ENCODE results near the gene SLC22A23.

DNA sequence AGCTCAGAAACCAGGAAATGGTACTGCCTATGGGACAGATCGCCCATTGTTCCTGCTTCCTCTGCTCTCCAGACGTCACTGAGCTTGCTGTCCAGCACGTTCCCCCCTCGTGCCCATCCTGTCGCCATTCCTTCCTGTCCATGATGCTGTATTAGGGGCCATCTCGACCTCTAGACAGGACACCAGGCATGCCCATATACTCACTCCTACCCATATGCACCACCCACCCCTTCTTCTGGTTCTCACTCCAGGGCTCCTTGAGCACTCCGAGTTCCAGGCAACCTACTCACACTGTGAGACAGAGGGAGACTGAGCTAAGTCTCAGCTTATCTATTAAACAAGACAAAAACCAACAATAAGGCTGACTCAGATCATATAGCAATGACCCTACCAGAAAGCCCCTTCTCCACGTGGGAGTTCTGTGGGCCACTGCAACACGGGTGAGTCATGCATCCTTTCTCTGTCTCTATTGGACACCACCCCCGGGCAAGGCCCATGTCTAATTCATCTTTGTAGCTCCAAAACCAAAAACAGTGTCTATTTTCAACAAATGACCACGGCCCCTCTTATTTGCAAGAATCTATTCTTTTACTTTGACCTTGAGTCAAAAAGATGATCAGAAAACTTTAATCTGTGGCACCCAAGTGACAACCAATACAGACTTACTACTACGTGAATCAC, 132.4 kb downstream of the SLC22A23 start:
- TF ChIP-seq CTCF (IDR thresholded peaks at IDR 0.05 in 4 of 5, conservative IDR thresholded peaks at IDR 0.05 in 1 of 5) (no peak), POLR2A (IDR thresholded peaks at IDR 0.05) (peak in 1 of 2 donors; percentile 15)

All from gastrocnemius medialis (tissue), 4 donors.